ENCODE measurements around the gene TTLL6. TPM values are rescaled to one million over a fixed set of nuclear protein-coding genes. Genes with fewer than 3 reads are reported as not detected.

TTLL6 gene
- total and polyA plus RNA-seq, 2 of the 8 experiments (the other 6 are each of a cell fraction or from before 2014, with no cell fraction given): 2.6 to 4.3 TPM

DNA sequence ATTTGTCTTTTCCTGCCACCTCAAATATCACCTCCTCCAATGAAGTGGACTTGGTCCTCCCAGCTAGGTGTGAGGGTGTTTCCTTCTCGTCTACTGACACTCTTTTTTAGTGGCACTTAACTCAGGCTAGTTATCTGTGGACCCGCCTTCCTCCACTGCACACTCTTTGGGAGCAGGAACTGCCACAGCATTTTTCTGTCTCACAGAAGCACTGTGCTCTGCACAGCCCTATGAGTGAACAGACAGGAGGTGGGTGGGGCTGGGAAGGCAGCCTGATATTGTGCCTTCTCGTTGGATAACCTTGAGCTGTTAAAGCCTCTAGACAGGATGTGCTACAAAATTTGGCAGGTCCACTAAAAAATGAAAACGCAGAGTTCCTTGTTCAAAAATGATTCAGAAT lies 56.6 kb downstream of the TTLL6 start:
- H3K36me3 ChIP-seq (ENCODE audit: control insufficient read depth in 2 of 4, insufficient read depth in 4 of 4, low read length in 3 of 4): no peaks in the 10 kb centered on the region
- H3K27me3 ChIP-seq (replicated peaks in 1 of 4; ENCODE audit: control insufficient read depth in 3 of 4, extremely low read depth in 1 of 4, insufficient read depth in 3 of 4, low read length in 3 of 4): peaks cover 29 to 56% (median 49%) of the 10 kb centered on the region in 4 experiments
- no peak overlapping the region for H2BK12ac ChIP-seq (ENCODE audit: low read depth, low read length)
- H3K27ac ChIP-seq (ENCODE audit: low read depth, low read length): no peak overlapping the region
- no peaks in the 10 kb centered on the region for H3K4me1 ChIP-seq (replicated peaks in 1 of 4; ENCODE audit: control insufficient read depth in 3 of 4, insufficient read depth in 4 of 4, low read length in 3 of 4)
- H2BK20ac ChIP-seq (ENCODE audit: low read length): no peak overlapping the region
- H3K79me1 ChIP-seq (ENCODE audit: low read depth, low read length): no peaks in the 10 kb centered on the region
- no peak overlapping the region for H3K4ac ChIP-seq (replicated peaks; ENCODE audit: insufficient read length, low read depth, low read length)
- H3K4me2 ChIP-seq (ENCODE audit: insufficient read depth in 1 of 2, low read depth in 2 of 2, low read length in 2 of 2): no peak overlapping the region
- H3K14ac ChIP-seq (ENCODE audit: insufficient read length): no peak overlapping the region
- no peak overlapping the region for H3K9ac ChIP-seq (replicated peaks in 1 of 4; ENCODE audit: extremely low read depth in 1 of 4, low read depth in 3 of 4, low read length in 3 of 4)
- H2AK5ac ChIP-seq (ENCODE audit: low read depth, low read length): no peak overlapping the region
- H3K9me3 ChIP-seq (ENCODE audit: insufficient read depth in 2 of 2, low read depth in 1 of 2, low read length in 1 of 2): no peaks in the 10 kb centered on the region
- POLR2A ChIA-PET (ENCODE audit: partially characterized antibody): interaction anchor here (1.1 kb wide), 1 partner anchor 81 kb away, joined by 3 read pairs; no protein-coding TSS in a partner anchor
- no peak for FAIRE-seq
- no peak overlapping the region for H4K8ac ChIP-seq (ENCODE audit: extremely low read depth, insufficient read depth, low read length)
- no peak overlapping the region for H2BK5ac ChIP-seq (ENCODE audit: low read depth, low read length)
- H4K20me1 ChIP-seq (replicated peaks in 1 of 2; ENCODE audit: control insufficient read depth in 1 of 2, insufficient read depth in 2 of 2, low read length in 2 of 2): peaks cover 2 to 8% of the 10 kb centered on the region in 2 experiments
- WGBS, 2 experiments (ENCODE audit: extremely low coverage in 1 of 2, insufficient coverage in 1 of 2, insufficient read length in 1 of 2, insufficient replicate concordance in 2 of 2, low coverage in 1 of 2, low lambda C conversion rate in 2 of 2, missing lambda C conversion rate in 1 of 2): 96% methylated on average over 4 of the region's 4 CpGs; no CpG with 5 or more reads in 1 of the 2 experiments
- H2AFZ ChIP-seq (ENCODE audit: low read length): no peak overlapping the region
- H2BK120ac ChIP-seq (replicated peaks; ENCODE audit: low read depth, low read length): no peak overlapping the region
- no peak overlapping the region for H2BK15ac ChIP-seq (ENCODE audit: low read length)
- no peak overlapping the region for H3K56ac ChIP-seq (replicated peaks; ENCODE audit: insufficient read length, low read depth, low read length)
- no peak overlapping the region for H4K5ac ChIP-seq (ENCODE audit: insufficient read length, low read depth, low read length)
- H4K91ac ChIP-seq (replicated peaks; ENCODE audit: insufficient read length, low read length): no peak overlapping the region
- H3K23ac ChIP-seq (ENCODE audit: insufficient read length): no peak overlapping the region
- no peak overlapping the region for H3K4me3 ChIP-seq (ENCODE audit: extremely low read depth in 1 of 4, insufficient read depth in 2 of 4, low read depth in 3 of 4, low read length in 4 of 4)
- H3K79me2 ChIP-seq (ENCODE audit: control insufficient read depth in 1 of 2, insufficient read depth in 2 of 2, low read length in 2 of 2): no peaks in the 10 kb centered on the region
- DNase-seq (ENCODE audit: low read depth in 1 of 2, low spot score in 2 of 2): no peak
- CTCF ChIA-PET (ENCODE audit: partially characterized antibody): interaction anchor here (1.2 to 18.8 kb wide), 6 partner anchors 26 to 119 kb away, joined by 3 to 186 read pairs (median 9); no protein-coding TSS in a partner anchor
- no peak for TF ChIP-seq MAFK (IDR thresholded peaks at IDR 0.05; ENCODE audit: low read depth, low read length)
- no peak for TF ChIP-seq CHD2 (IDR thresholded peaks at IDR 0.05; ENCODE audit: low read length)
- no peak for TF ChIP-seq SUZ12 (IDR thresholded peaks at IDR 0.05; ENCODE audit: low read length)
- no peak for TF ChIP-seq KDM1A (IDR thresholded peaks at IDR 0.05; ENCODE audit: borderline replicate concordance, low read length)
- no peak for TF ChIP-seq BCL11A (IDR thresholded peaks at IDR 0.05; ENCODE audit: low read depth in 2 of 2, low read length in 2 of 2)
- H3K18ac ChIP-seq (ENCODE audit: extremely low read depth, low read length): no peak overlapping the region
- no peaks in the 10 kb centered on the region for H3K23me2 ChIP-seq (ENCODE audit: low read depth, low read length)
